Pancreas (tissue), 10 donors: ENCODE measurements around the gene THSD4. TPM values are rescaled to one million over a fixed set of nuclear protein-coding genes. Genes with fewer than 3 reads are reported as not detected.

Experiments
- ATAC-seq, 4 donors: fragments of 200-7000 bp; cut with Tn5 transposase; one replicate each; pipeline versions ENCODE4 v1.8.0 to v1.9.1; 2020; ENCODE audit warnings: mild to moderate bottlenecking in 4 of 4, moderate library complexity in 4 of 4
- DNase-seq, 6 donors: peaks; one replicate each; pipeline ENCODE4 v3.0.0-alpha.2; 2020
- FAIRE-seq: peaks from 2 replicates; lab custom pipeline; 2012; peaks lifted over from hg19 to GRCh38; lab: Jason Lieb, UNC
- H3K27ac ChIP-seq, 4 donors: fragments of 200-600 bp; sonication (generic); 1 replicate in 3 of 4; 2 replicates in 1 of 4; pipeline versions ENCODE4 v1.5.0 to v1.8.0; 2020
- H3K27me3 ChIP-seq, 4 donors: fragments of 200-600 bp; one replicate each; pipeline ENCODE4 v1.8.0; 2021
- H3K36me3 ChIP-seq, 3 donors: fragments of 200-600 bp; sonication (generic) in 1 of 3; one replicate each; pipeline versions ENCODE4 v1.5.0 to v1.8.0; 2020 to 2021
- H3K4me1 ChIP-seq, 3 donors: fragments of 200-600 bp; one replicate each; pipeline ENCODE4 v1.8.0; 2021
- H3K4me3 ChIP-seq, 4 donors: fragments of 200-600 bp; sonication (generic) in 2 of 4; one replicate each; pipeline versions ENCODE4 v1.5.0 to v1.8.0; 2020 to 2021
- H3K9me3 ChIP-seq, 4 donors: fragments of 200-600 bp; one replicate each; pipeline ENCODE4 v1.8.0; 2021
- CTCF ChIP-seq, 4 donors: fragments of 200-600 bp; sonication (generic) in 3 of 4; IDR thresholded peaks; one replicate each; pipeline versions ENCODE4 v1.5.0 to v1.8.0; 2021; ENCODE audit warnings: antibody characterized with exemption in 4 of 4
- WGBS, 2 donors: extraction: QIAGEN DNeasy Blood & Tissue Kit; methylation state at CpG; one replicate each; pipeline ENCODE4 v1.1.7; 2013; 5-methylcytosine and 5-hydroxymethylcytosine counted together
- intact Hi-C, 3 donors: fragments of 100-400 bp; cut with DNase I; formaldehyde crosslinking; loops; one replicate each; pipeline versions ENCODE4 v1.11.1 to v1.14.2; 2022
- polyA plus RNA-seq, 2 donors: library from polyadenylated mRNA; stranded (reverse); fragments of 200-250 nt; gene quantifications; one replicate each; pipeline ENCODE4 v1.2.3, GENCODE V29; 2013
- total RNA-seq, 6 donors: library from RNA; stranded (reverse); fragmentation: NEBNext Ultra II Directional in 4 of 6; extraction: Animal tissue kit (Norgen Biotek cat#: 25700) in 4 of 6; gene quantifications; one replicate each; pipeline versions ENCODE4 v1.2.1 to v1.2.4, GENCODE V29; 2021 to 2023
- donor health status: healthy with polysubstance abuse.
- donor health status: DM: no; HTN: no; CAD: no; lungs with moderate emphysema.
- donor health status: DM: no; HTN: no; CAD: no.
- donor health status: control.
- donor health status: control.
- donor health status: Bipolar disorder and iron deficiency.
- donor health status: DM: yes; HTN: yes; CAD: no.
- donor health status: DM: no; HTN: no; CAD: no.
- donor health status: DM: no; HTN: no; CAD: no.
- donor health status: DM: yes; HTN: yes; CAD: no.

THSD4 gene
- total and polyA plus RNA-seq, 8 donors, result 6.0 to 17.8 (median 13.3) TPM

DNA sequence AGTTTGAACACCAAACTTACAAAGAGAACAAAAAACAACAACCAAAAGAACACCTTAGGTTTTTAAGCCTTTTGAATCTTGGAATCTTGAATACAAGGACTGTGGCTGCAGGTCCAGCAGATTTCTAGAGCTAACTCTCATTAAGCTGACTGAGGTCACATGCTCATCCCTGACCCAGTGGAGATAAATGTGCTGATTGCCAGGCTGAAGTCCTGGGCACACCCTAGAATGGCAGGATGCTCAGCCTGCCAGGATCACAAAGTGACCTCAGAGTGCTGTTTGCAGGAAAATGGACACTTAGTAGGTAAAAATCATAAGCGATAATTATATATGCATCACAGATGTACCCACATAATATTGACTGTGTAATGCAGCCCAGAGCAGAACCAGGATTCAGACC lies 449.7 kb downstream of the THSD4 start:
- DNase-seq (no peak), ATAC-seq (no peak), FAIRE-seq (no peak)
- H3K36me3 ChIP-seq, result no peaks in the 10 kb centered on the region
- H3K27me3 ChIP-seq, result no peaks in the 10 kb centered on the region
- no peaks in the 10 kb centered on the region for H3K4me1 ChIP-seq
- no peak for TF ChIP-seq CTCF (IDR thresholded peaks at IDR 0.05)
- no peak overlapping the region for H3K4me3 ChIP-seq
- whole genome bisulfite sequencing, 2 donors, result 81 to 93% methylated on average over 1 of the region's 1 CpG
- no peaks in the 10 kb centered on the region for H3K9me3 ChIP-seq
- intact Hi-C loops, result no loop called here
- no peak overlapping the region for H3K27ac ChIP-seq

- DNase-seq (no peak), FAIRE-seq (no peak), ATAC-seq (no peak)
- Histone ChIP-seq H3K36me3 (no peaks in the 10 kb centered on the region), H3K4me3 (no peak overlapping the region), H3K4me1 (no peaks in the 10 kb centered on the region), H3K27me3 (no peaks in the 10 kb centered on the region), H3K27ac (no peak overlapping the region), H3K9me3 (no peaks in the 10 kb centered on the region)
- 61 to 77% methylated on average over 3 of the region's 3 CpGs for WGBS, 2 donors
- no peak for TF ChIP-seq CTCF (IDR thresholded peaks at IDR 0.05)
- intact Hi-C loops, result no loop called here
Measured at GRCh38 chr15:71565631-71566160, 450.4 kb downstream of the THSD4 start.

DNA sequence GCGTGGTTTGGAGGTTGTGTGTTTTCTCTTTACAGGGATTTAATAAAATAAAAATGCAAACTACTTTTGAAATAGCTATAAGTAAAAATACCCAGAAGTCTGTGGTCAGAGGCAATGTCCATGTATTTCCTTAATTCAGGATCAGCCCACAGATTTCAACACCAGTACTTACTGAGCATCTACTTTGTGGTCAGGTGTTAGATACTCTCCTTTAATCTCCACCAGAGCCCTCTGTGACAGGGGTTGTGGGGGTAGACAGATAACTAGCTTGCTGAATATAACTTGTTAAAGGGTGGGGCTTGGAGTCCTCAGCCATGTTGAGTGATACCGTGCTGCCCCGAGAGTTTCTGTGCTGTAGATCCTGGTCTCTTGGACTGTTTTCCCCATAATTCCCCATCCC lies 451.0 kb downstream of the THSD4 start:
- no peak overlapping the region for H3K27ac ChIP-seq
- FAIRE-seq (no peak), ATAC-seq (no peak), DNase-seq (no peak)
- no peaks in the 10 kb centered on the region for H3K36me3 ChIP-seq
- whole genome bisulfite sequencing, 2 donors, result 95 to 97% methylated on average over 3 of the region's 3 CpGs
- no peak overlapping the region for H3K4me3 ChIP-seq
- H3K27me3 ChIP-seq, result no peaks in the 10 kb centered on the region
- H3K9me3 ChIP-seq, result no peaks in the 10 kb centered on the region
- no peaks in the 10 kb centered on the region for H3K4me1 ChIP-seq
- TF ChIP-seq CTCF (IDR thresholded peaks at IDR 0.05), result no peak
- intact Hi-C loops, result no loop called here

GRCh38 chr15:71567173-71567572 lies 451.9 kb downstream of the THSD4 start:
- no peak for FAIRE-seq
- WGBS, 2 donors, result 66 to 80% methylated on average over 3 of the region's 3 CpGs
- Histone ChIP-seq H3K4me3 (no peak overlapping the region), H3K27me3 (no peaks in the 10 kb centered on the region), H3K27ac (no peak overlapping the region), H3K4me1 (no peaks in the 10 kb centered on the region), H3K36me3 (no peaks in the 10 kb centered on the region), H3K9me3 (no peaks in the 10 kb centered on the region)
- TF ChIP-seq CTCF (IDR thresholded peaks at IDR 0.05), result no peak
- intact Hi-C loops, result no loop called here
- no peak for ATAC-seq
- DNase-seq, result no peak

GRCh38 chr15:71568227-71568626 lies 453.0 kb downstream of the THSD4 start:
- FAIRE-seq (no peak), ATAC-seq (no peak), DNase-seq (no peak)
- 52 to 56% methylated on average over 1 of the region's 1 CpG for WGBS, 2 donors
- intact Hi-C loops, result no loop called here
- H3K27me3 ChIP-seq, result no peaks in the 10 kb centered on the region
- H3K4me1 ChIP-seq, result no peaks in the 10 kb centered on the region
- H3K27ac ChIP-seq, result no peak overlapping the region
- no peaks in the 10 kb centered on the region for H3K36me3 ChIP-seq
- no peak overlapping the region for H3K4me3 ChIP-seq
- H3K9me3 ChIP-seq, result no peaks in the 10 kb centered on the region
- TF ChIP-seq CTCF (IDR thresholded peaks at IDR 0.05), result no peak
